Neuron (in vitro differentiated cells): ENCODE data around the gene DNAJB5.

Experiments
- H2AFZ ChIP-seq: one replicate; pipeline ENCODE4 v1.6.1; 2013; ENCODE audit warnings: low read depth, mild to moderate bottlenecking, inconsistent platforms, low read length, moderate library complexity
- H3K27me3 ChIP-seq: one replicate; pipeline ENCODE4 v1.6.1; 2013; ENCODE audit warnings: low read length; ENCODE audit not compliant: insufficient read depth
- H3K36me3 ChIP-seq: one replicate; pipeline ENCODE4 v1.6.1; 2013; ENCODE audit warnings: low read length; ENCODE audit not compliant: insufficient read depth
- H3K4me1 ChIP-seq: one replicate; pipeline ENCODE4 v1.6.1; 2013; ENCODE audit warnings: low read length; ENCODE audit not compliant: insufficient read depth
- H3K4me3 ChIP-seq: 2 replicates; pipeline ENCODE4 v1.5.1; 2013; ENCODE audit warnings: mild to moderate bottlenecking, low read length, moderate library complexity
- H3K9me3 ChIP-seq: one replicate; pipeline ENCODE4 v1.6.1; 2013; ENCODE audit warnings: low read length

The DNAJB5 gene

GRCh38 chr9:34964458-34964857 is 25.1 kb upstream of the DNAJB5 start:
- H3K9me3 ChIP-seq: no peaks in the 10 kb centered on the region
- no peak overlapping the region for H3K4me3 ChIP-seq
- H3K36me3 ChIP-seq: no peaks in the 10 kb centered on the region
- H2AFZ ChIP-seq: no peak overlapping the region
- peaks cover 58% of the 10 kb centered on the region for H3K27me3 ChIP-seq
- H3K4me1 ChIP-seq: no peaks in the 10 kb centered on the region

- H3K4me3 ChIP-seq: no peak overlapping the region
- H3K36me3 ChIP-seq: no peaks in the 10 kb centered on the region
- H3K4me1 ChIP-seq: no peaks in the 10 kb centered on the region
- no peaks in the 10 kb centered on the region for H3K9me3 ChIP-seq
- peaks cover 29% of the 10 kb centered on the region for H3K27me3 ChIP-seq
- H2AFZ ChIP-seq: no peak overlapping the region
These were observed 18.3 kb upstream of the DNAJB5 start for GRCh38 chr9:34971146-34971811.

GRCh38 chr9:34974664-34975063 is 14.9 kb upstream of the DNAJB5 start:
- peaks cover 35% of the 10 kb centered on the region for H3K27me3 ChIP-seq
- H3K36me3 ChIP-seq: no peaks in the 10 kb centered on the region
- H2AFZ ChIP-seq: no peak overlapping the region
- no peaks in the 10 kb centered on the region for H3K9me3 ChIP-seq
- no peaks in the 10 kb centered on the region for H3K4me1 ChIP-seq
- H3K4me3 ChIP-seq: no peak overlapping the region

- no peak overlapping the region for H2AFZ ChIP-seq
- no peaks in the 10 kb centered on the region for H3K4me1 ChIP-seq
- H3K27me3 ChIP-seq: peaks cover 23% of the 10 kb centered on the region
- no peaks in the 10 kb centered on the region for H3K9me3 ChIP-seq
- H3K4me3 ChIP-seq: no peak overlapping the region
- H3K36me3 ChIP-seq: no peaks in the 10 kb centered on the region
These were observed 13.1 kb upstream of the DNAJB5 start for GRCh38 chr9:34976441-34976840.

- Histone ChIP-seq H3K9me3 (no peaks in the 10 kb centered on the region), H3K4me3 (no peak overlapping the region), H3K36me3 (no peaks in the 10 kb centered on the region), H3K27me3 (peaks cover 26% of the 10 kb centered on the region), H2AFZ (no peak overlapping the region), H3K4me1 (no peaks in the 10 kb centered on the region)
These were observed 12.6 kb upstream of the DNAJB5 start for GRCh38 chr9:34976992-34977391.

GRCh38 chr9:34980181-34980761 is 9.3 kb upstream of the DNAJB5 start:
- H3K27me3 ChIP-seq: peaks cover 19% of the 10 kb centered on the region

GRCh38 chr9:34982361-34982760 is 7.2 kb upstream of the DNAJB5 start:
- Histone ChIP-seq H2AFZ (no peak overlapping the region), H3K27me3 (peaks cover 12% of the 10 kb centered on the region), H3K9me3 (no peaks in the 10 kb centered on the region), H3K4me1 (peaks cover 20% of the 10 kb centered on the region), H3K36me3 (no peaks in the 10 kb centered on the region), H3K4me3 (no peak overlapping the region)

More at GRCh38 chr9:34980181-34980761, 9.3 kb upstream of the DNAJB5 start:
- Histone ChIP-seq H3K36me3 (no peaks in the 10 kb centered on the region), H3K4me3 (no peak overlapping the region), H2AFZ (no peak overlapping the region), H3K9me3 (no peaks in the 10 kb centered on the region), H3K4me1 (no peaks in the 10 kb centered on the region)

- Histone ChIP-seq H3K9me3 (no peaks in the 10 kb centered on the region), H3K36me3 (no peaks in the 10 kb centered on the region), H3K4me1 (peaks cover 21% of the 10 kb centered on the region), H2AFZ (no peak overlapping the region), H3K27me3 (peaks cover 7% of the 10 kb centered on the region), H3K4me3 (no peak overlapping the region)
These were observed 6.3 kb upstream of the DNAJB5 start for GRCh38 chr9:34983209-34983608.

- H3K4me3 ChIP-seq: no peak overlapping the region
- no peaks in the 10 kb centered on the region for H3K36me3 ChIP-seq
- peaks cover 7% of the 10 kb centered on the region for H3K27me3 ChIP-seq
- H2AFZ ChIP-seq: no peak overlapping the region
- no peaks in the 10 kb centered on the region for H3K9me3 ChIP-seq
- peaks cover 29% of the 10 kb centered on the region for H3K4me1 ChIP-seq
These were observed 5.5 kb upstream of the DNAJB5 start for GRCh38 chr9:34984049-34984448.

GRCh38 chr9:34985311-34985899 is 4.1 kb upstream of the DNAJB5 start:
- peaks cover 4% of the 10 kb centered on the region for H3K27me3 ChIP-seq
- peaks cover 34% of the 10 kb centered on the region for H3K4me1 ChIP-seq
- no peaks in the 10 kb centered on the region for H3K36me3 ChIP-seq
- no peak overlapping the region for H3K4me3 ChIP-seq
- H2AFZ ChIP-seq: no peak overlapping the region
- no peaks in the 10 kb centered on the region for H3K9me3 ChIP-seq

GRCh38 chr9:34986540-34987047 is 3.0 kb upstream of the DNAJB5 start:
- Histone ChIP-seq H3K36me3 (no peaks in the 10 kb centered on the region), H3K27me3 (peaks cover 4% of the 10 kb centered on the region), H2AFZ (no peak overlapping the region), H3K9me3 (no peaks in the 10 kb centered on the region), H3K4me1 (peaks cover 43% of the 10 kb centered on the region), H3K4me3 (no peak overlapping the region)

- no peaks in the 10 kb centered on the region for H3K36me3 ChIP-seq
- peaks cover 43% of the 10 kb centered on the region for H3K4me1 ChIP-seq
- H3K27me3 ChIP-seq: no peaks in the 10 kb centered on the region
- no peak overlapping the region for H2AFZ ChIP-seq
- H3K4me3 ChIP-seq: no peak overlapping the region
- H3K9me3 ChIP-seq: no peaks in the 10 kb centered on the region
These were observed 2.2 kb upstream of the DNAJB5 start for GRCh38 chr9:34987160-34987901.
